ENCODE results near the gene ZNF831. TPM values are rescaled to one million over a fixed set of nuclear protein-coding genes. Genes with fewer than 3 reads are reported as not detected.

Gene ZNF831
- total RNA-seq, 1 experiment from 2014 or later = not detected

- Histone ChIP-seq H3K4me1 (peaks cover 6% of the 10 kb centered on the region; the same call in 1 of the 2 replicates), H3K36me3 (ENCODE audit: control insufficient read depth, insufficient read depth, low read length) (no peaks in the 10 kb centered on the region), H3K27me3 (replicated peaks; ENCODE audit: control insufficient read depth, insufficient read depth, low read length) (peaks cover 2% of the 10 kb centered on the region; the same call in 1 of the 2 replicates), H3K9me3 (no peaks in the 10 kb centered on the region), H3K4me3 (ENCODE audit: low read depth, low read length) (peak overlapping the region; percentile 57)
- peak overlapping the region; percentile 75 for H3K4me3 Mint-ChIP-seq (ENCODE audit: unreplicated experiment)
- peaks cover 15% of the 10 kb centered on the region for H3K27me3 Mint-ChIP-seq (ENCODE audit: insufficient read depth, unreplicated experiment)
- POLR2A ChIA-PET = interaction anchor here (0.6 to 0.8 kb wide), 5 partner anchors 14 to 377 kb away, joined by 3 to 10 read pairs (median 3); no protein-coding TSS in a partner anchor
- intact Hi-C loops (cut with micrococcal nuclease; ENCODE audit: unreplicated experiment) = loop anchor here (1.0 to 10.0 kb wide), 7 partner anchors 21 to 352 kb away; no protein-coding TSS in a partner anchor
- CTCF ChIA-PET = interaction anchor here (0.6 to 3.5 kb wide), 27 partner anchors 8 to 352 kb away, joined by 3 to 39 read pairs (median 4); no protein-coding TSS in a partner anchor
- H3K36me3 Mint-ChIP-seq (ENCODE audit: insufficient read depth, unreplicated experiment) = no peaks in the 10 kb centered on the region
- no TSS peak for BruUV-seq (replicated peaks)
- peaks cover 10% of the 10 kb centered on the region for H3K4me1 Mint-ChIP-seq (ENCODE audit: low read depth, unreplicated experiment)
- H3K27ac Mint-ChIP-seq (ENCODE audit: unreplicated experiment) = peak overlapping the region; percentile 62
- no peaks in the 10 kb centered on the region for H3K9me3 Mint-ChIP-seq (ENCODE audit: unreplicated experiment)
- DNase-seq = peak; percentile 86 to 98
- peak; percentile 99 for TF ChIP-seq CTCF (IDR thresholded peaks at IDR 0.05; ENCODE audit: insufficient read depth in 1 of 2, low read depth in 1 of 2, low read length in 1 of 2, severe bottlenecking in 1 of 2, unreplicated experiment in 1 of 2)
Measured at GRCh38 chr20:59222253-59223181, 58.9 kb downstream of the ZNF831 start.

- Histone ChIP-seq H3K4me3 (ENCODE audit: low read depth, low read length) (peak overlapping the region; percentile 57), H3K36me3 (ENCODE audit: control insufficient read depth, insufficient read depth, low read length) (no peaks in the 10 kb centered on the region), H3K27me3 (replicated peaks; ENCODE audit: control insufficient read depth, insufficient read depth, low read length) (peaks cover 2% of the 10 kb centered on the region; the same call in 1 of the 2 replicates), H3K9me3 (no peaks in the 10 kb centered on the region), H3K4me1 (peaks cover 6% of the 10 kb centered on the region; the same call in 1 of the 2 replicates)
- BruUV-seq (replicated peaks) = no TSS peak
- Mint-ChIP-seq H3K4me3 (ENCODE audit: unreplicated experiment) (peak overlapping the region; percentile 75), H3K9me3 (ENCODE audit: unreplicated experiment) (no peaks in the 10 kb centered on the region), H3K36me3 (ENCODE audit: insufficient read depth, unreplicated experiment) (no peaks in the 10 kb centered on the region), H3K4me1 (ENCODE audit: low read depth, unreplicated experiment) (peaks cover 10% of the 10 kb centered on the region), H3K27me3 (ENCODE audit: insufficient read depth, unreplicated experiment) (peaks cover 15% of the 10 kb centered on the region), H3K27ac (ENCODE audit: unreplicated experiment) (no peak overlapping the region)
- ChIA-PET POLR2A (interaction anchor here (0.6 kb wide), 1 partner anchor 177 kb away, joined by 10 read pairs; no protein-coding TSS in a partner anchor), CTCF (interaction anchor here (0.6 to 3.5 kb wide), 8 partner anchors 15 to 353 kb away, joined by 3 to 39 read pairs (median 7); no protein-coding TSS in a partner anchor)
- TF ChIP-seq CTCF (IDR thresholded peaks at IDR 0.05; ENCODE audit: insufficient read depth in 1 of 2, low read depth in 1 of 2, low read length in 1 of 2, severe bottlenecking in 1 of 2, unreplicated experiment in 1 of 2) = peak in 1 of 2 experiments; percentile 64
- intact Hi-C loops (cut with micrococcal nuclease; ENCODE audit: unreplicated experiment) = loop anchor here (1.0 to 10.0 kb wide), 3 partner anchors 20 to 272 kb away; no protein-coding TSS in a partner anchor
- DNase-seq = peak in 1 of 2 experiments; percentile 74
Measured at GRCh38 chr20:59223182-59223601, 59.6 kb downstream of the ZNF831 start.

- H3K27me3 ChIP-seq (replicated peaks; ENCODE audit: control insufficient read depth, insufficient read depth, low read length) = peaks cover 2% of the 10 kb centered on the region; the same call in 1 of the 2 replicates
Measured at GRCh38 chr20:59223750-59224149, 60.1 kb downstream of the ZNF831 start.

More at GRCh38 chr20:59223750-59224149, 60.1 kb downstream of the ZNF831 start:
- no TSS peak for BruUV-seq (replicated peaks)
- ChIA-PET POLR2A (no interaction called here), CTCF (interaction anchor here (0.6 to 3.5 kb wide), 7 partner anchors 16 to 354 kb away, joined by 3 to 39 read pairs (median 11); no protein-coding TSS in a partner anchor)
- intact Hi-C loops (cut with micrococcal nuclease; ENCODE audit: unreplicated experiment) = loop anchor here (1.0 to 10.0 kb wide), 3 partner anchors 20 to 271 kb away; no protein-coding TSS in a partner anchor
- H3K9me3 ChIP-seq = no peaks in the 10 kb centered on the region
- H3K36me3 ChIP-seq (ENCODE audit: control insufficient read depth, insufficient read depth, low read length) = no peaks in the 10 kb centered on the region
- H3K4me1 ChIP-seq = peaks cover 6% of the 10 kb centered on the region; the same call in 1 of the 2 replicates
- H3K36me3 Mint-ChIP-seq (ENCODE audit: insufficient read depth, unreplicated experiment) = no peaks in the 10 kb centered on the region
- no peak for TF ChIP-seq CTCF (IDR thresholded peaks at IDR 0.05; ENCODE audit: insufficient read depth in 1 of 2, low read depth in 1 of 2, low read length in 1 of 2, severe bottlenecking in 1 of 2, unreplicated experiment in 1 of 2)
- no peak for DNase-seq
- peak overlapping the region; percentile 75 for H3K4me3 Mint-ChIP-seq (ENCODE audit: unreplicated experiment)
- H3K27me3 Mint-ChIP-seq (ENCODE audit: insufficient read depth, unreplicated experiment) = peaks cover 15% of the 10 kb centered on the region
- H3K4me1 Mint-ChIP-seq (ENCODE audit: low read depth, unreplicated experiment) = peaks cover 10% of the 10 kb centered on the region
- H3K9me3 Mint-ChIP-seq (ENCODE audit: unreplicated experiment) = peaks cover 5% of the 10 kb centered on the region
- H3K4me3 ChIP-seq (ENCODE audit: low read depth, low read length) = no peak overlapping the region
- no peak overlapping the region for H3K27ac Mint-ChIP-seq (ENCODE audit: unreplicated experiment)

All from Caco-2 (cell line).